Natural killer cell (primary cell): Measurements from ENCODE around the gene GNLY. TPM values are rescaled to one million over a fixed set of nuclear protein-coding genes. Genes with fewer than 3 reads are reported as not detected.

ENCODE experiments used
- ATAC-seq, 3 donors: fragments of 150-1000 bp in 2 of 3; fragments of 200-7000 bp in 1 of 3; cut with Tn5 transposase; 1 replicate in 1 of 3; 2 replicates in 2 of 3; pipeline ENCODE4 v1.10.0; 2021; ENCODE audit warnings: mild to moderate bottlenecking in 2 of 3, moderate library complexity in 2 of 3
- DNase-seq, 2 donors: peaks; one replicate each; pipeline versions ENCODE4 v3.0.0 to v3.0.0-alpha.2; 2013 to 2021; ENCODE audit warnings: mixed read lengths in 1 of 2
- H3K27ac ChIP-seq: one replicate; pipeline ENCODE4 v1.5.1; 2013; ENCODE audit warnings: mild to moderate bottlenecking, low read length
- H3K27me3 ChIP-seq: one replicate; pipeline ENCODE4 v1.6.1; 2013; ENCODE audit warnings: low read length; ENCODE audit not compliant: control insufficient read depth, insufficient read depth
- H3K36me3 ChIP-seq: one replicate; pipeline ENCODE4 v1.6.1; 2013; ENCODE audit warnings: low read length; ENCODE audit not compliant: control insufficient read depth, insufficient read depth
- H3K4me1 ChIP-seq: one replicate; pipeline ENCODE4 v1.6.1; 2013; ENCODE audit warnings: low read length; ENCODE audit not compliant: control insufficient read depth, insufficient read depth
- H3K4me3 ChIP-seq: one replicate; pipeline ENCODE4 v1.5.1; 2013; ENCODE audit warnings: low read length
- H3K9me3 ChIP-seq: one replicate; pipeline ENCODE4 v1.6.1; 2013; ENCODE audit warnings: low read length; ENCODE audit not compliant: control insufficient read depth, insufficient read depth
- H3K27ac Mint-ChIP-seq, 2 donors: one replicate each; pipeline ENCODE4 v1.8.0; 2022; ENCODE audit warnings: mild to moderate bottlenecking in 2 of 2, mixed read lengths in 2 of 2, moderate library complexity in 1 of 2
- H3K27me3 Mint-ChIP-seq, 2 donors: one replicate each; pipeline ENCODE4 v1.8.0; 2022; ENCODE audit warnings: low read depth in 2 of 2, mixed read lengths in 2 of 2
- H3K36me3 Mint-ChIP-seq: one replicate; pipeline ENCODE4 v1.8.0; 2022; ENCODE audit warnings: mixed read lengths
- H3K4me1 Mint-ChIP-seq, 2 donors: one replicate each; pipeline ENCODE4 v1.8.0; 2022; ENCODE audit warnings: mixed read lengths in 2 of 2
- H3K4me3 Mint-ChIP-seq: one replicate; pipeline ENCODE4 v1.8.0; 2022; ENCODE audit warnings: mild to moderate bottlenecking, moderate library complexity, mixed read lengths
- H3K9me3 Mint-ChIP-seq, 2 donors: one replicate each; pipeline ENCODE4 v1.8.0; 2022; ENCODE audit warnings: mixed read lengths in 2 of 2
- WGBS: methylation state at CpG from one replicate; pipeline ENCODE4 v1.1.7; 2013; ENCODE audit warnings: missing lambda C conversion rate; ENCODE audit not compliant: insufficient coverage; 5-methylcytosine and 5-hydroxymethylcytosine counted together
- intact Hi-C: fragments of 100-400 bp; cut with micrococcal nuclease; formaldehyde crosslinking; loops from one replicate; pipeline ENCODE4 v1.14.2; 2022
- total RNA-seq, 4 donors: library from RNA; stranded (reverse); fragments of 120-200 nt in 1 of 4; gene quantifications; one replicate each; pipeline versions ENCODE4 v1.2.3 to v1.2.4, GENCODE V29; 2013 to 2022
- TF ChIP-seq, protein P1 (sequence below): fragments of 200-600 bp; IDR thresholded peaks from one replicate; pipeline ENCODE4 v1.8.0; 2022; ENCODE audit warnings: antibody characterized with exemption

The GNLY gene
- total RNA-seq, 3 donors from 2014 or later (not counting 1 experiment from before 2014, with no cell fraction given) = 4,938 to 8,199 (median 6,542) TPM

DNA sequence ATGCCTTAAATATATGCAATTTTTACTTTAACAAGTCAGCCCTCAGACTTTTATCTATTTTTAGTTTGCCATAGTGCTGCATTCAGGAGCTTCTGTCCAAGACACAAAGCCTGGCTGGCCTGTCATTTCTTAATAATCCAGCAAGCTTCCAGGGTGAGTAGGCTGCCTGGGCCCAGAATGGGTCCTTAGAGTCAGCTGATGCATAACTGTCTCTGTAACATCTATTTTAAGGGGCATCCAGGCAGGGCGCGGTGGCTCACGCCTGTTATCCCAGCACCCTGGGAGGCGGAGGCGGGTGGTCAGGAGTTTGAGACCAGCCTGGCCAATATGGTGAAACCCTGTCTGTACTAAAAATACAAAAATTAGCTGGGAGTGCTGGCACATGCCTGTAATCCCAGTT is 11.8 kb upstream of the GNLY start:
- intact Hi-C loops = no loop called here
- H3K9me3 Mint-ChIP-seq = no peaks in the 10 kb centered on the region
- no peak overlapping the region for H3K27ac ChIP-seq
- WGBS = over 99% methylated on average over 5 of the region's 5 CpGs
- peaks cover 24 to 27% of the 10 kb centered on the region in 2 donors for H3K4me1 Mint-ChIP-seq
- H3K27me3 ChIP-seq = no peaks in the 10 kb centered on the region
- peak overlapping the region; percentile 4 for H3K4me3 Mint-ChIP-seq
- ATAC-seq (no peak), DNase-seq (no peak)
- no peaks in the 10 kb centered on the region for H3K9me3 ChIP-seq
- no peaks in the 10 kb centered on the region for H3K36me3 ChIP-seq
- TF ChIP-seq, protein P1, sequence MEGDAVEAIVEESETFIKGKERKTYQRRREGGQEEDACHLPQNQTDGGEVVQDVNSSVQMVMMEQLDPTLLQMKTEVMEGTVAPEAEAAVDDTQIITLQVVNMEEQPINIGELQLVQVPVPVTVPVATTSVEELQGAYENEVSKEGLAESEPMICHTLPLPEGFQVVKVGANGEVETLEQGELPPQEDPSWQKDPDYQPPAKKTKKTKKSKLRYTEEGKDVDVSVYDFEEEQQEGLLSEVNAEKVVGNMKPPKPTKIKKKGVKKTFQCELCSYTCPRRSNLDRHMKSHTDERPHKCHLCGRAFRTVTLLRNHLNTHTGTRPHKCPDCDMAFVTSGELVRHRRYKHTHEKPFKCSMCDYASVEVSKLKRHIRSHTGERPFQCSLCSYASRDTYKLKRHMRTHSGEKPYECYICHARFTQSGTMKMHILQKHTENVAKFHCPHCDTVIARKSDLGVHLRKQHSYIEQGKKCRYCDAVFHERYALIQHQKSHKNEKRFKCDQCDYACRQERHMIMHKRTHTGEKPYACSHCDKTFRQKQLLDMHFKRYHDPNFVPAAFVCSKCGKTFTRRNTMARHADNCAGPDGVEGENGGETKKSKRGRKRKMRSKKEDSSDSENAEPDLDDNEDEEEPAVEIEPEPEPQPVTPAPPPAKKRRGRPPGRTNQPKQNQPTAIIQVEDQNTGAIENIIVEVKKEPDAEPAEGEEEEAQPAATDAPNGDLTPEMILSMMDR = no peak
- no peaks in the 10 kb centered on the region for H3K36me3 Mint-ChIP-seq
- peaks cover 0 to 4% of the 10 kb centered on the region in 2 donors for H3K27me3 Mint-ChIP-seq
- H3K27ac Mint-ChIP-seq = peak overlapping the region in 1 of 2 donors; percentile 94
- peaks cover 71% of the 10 kb centered on the region for H3K4me1 ChIP-seq
- no peak overlapping the region for H3K4me3 ChIP-seq

DNA sequence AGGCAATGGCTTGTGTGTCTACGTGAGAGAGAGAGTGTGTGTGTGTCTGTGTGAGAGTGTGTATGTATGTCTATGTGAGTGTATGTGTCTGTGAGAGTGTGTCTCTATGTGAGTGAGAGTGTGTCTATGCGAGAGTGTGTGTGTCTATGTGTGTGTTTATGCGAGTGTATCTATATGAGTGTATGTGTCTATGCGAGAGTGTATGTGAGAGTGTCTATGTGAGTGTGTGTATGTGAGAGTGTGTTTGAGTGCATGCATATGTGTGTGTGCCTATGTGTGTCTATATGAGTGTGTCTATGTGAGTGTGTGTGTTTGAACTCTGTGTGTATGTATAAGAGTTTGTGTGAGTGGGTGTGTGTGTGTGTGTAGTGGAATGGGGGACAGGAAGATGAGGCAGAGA is 9.8 kb upstream of the GNLY start:
- Mint-ChIP-seq H3K9me3 (no peaks in the 10 kb centered on the region), H3K27ac (no peak overlapping the region), H3K36me3 (no peaks in the 10 kb centered on the region), H3K4me3 (no peak overlapping the region), H3K27me3 (no peaks in the 10 kb centered on the region), H3K4me1 (peaks cover 19 to 27% of the 10 kb centered on the region in 2 donors)
- Histone ChIP-seq H3K27me3 (no peaks in the 10 kb centered on the region), H3K9me3 (no peaks in the 10 kb centered on the region), H3K4me1 (peaks cover 66% of the 10 kb centered on the region), H3K4me3 (peak overlapping the region; percentile 14), H3K36me3 (no peaks in the 10 kb centered on the region), H3K27ac (peak overlapping the region; percentile 69)
- ATAC-seq (peak in 2 of 3 donors; percentile 38 to 47), DNase-seq (no peak)
- intact Hi-C loops = no loop called here
- TF ChIP-seq, protein P1 = no peak
- WGBS = 61% methylated on average over 4 of the region's 4 CpGs

DNA sequence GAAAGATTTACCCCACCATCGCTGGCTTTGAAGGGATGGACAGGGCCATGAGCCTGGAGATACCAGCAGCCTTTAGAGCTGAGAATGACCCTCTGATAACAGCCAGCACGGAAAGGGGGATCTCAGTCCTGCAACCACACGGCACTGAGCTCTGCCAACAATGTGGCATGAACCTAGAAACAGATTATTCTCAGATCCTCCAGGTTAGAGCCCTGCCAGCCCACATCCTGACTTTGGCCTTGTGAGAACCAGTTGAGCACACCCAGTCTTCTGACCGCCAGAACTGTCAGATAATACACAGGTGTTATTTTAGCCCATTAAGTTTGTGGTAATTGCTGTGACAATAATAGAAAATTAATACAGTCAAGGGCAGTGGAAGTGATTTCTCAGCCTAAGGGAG is 9.4 kb upstream of the GNLY start:
- DNase-seq = peak in 1 of 2 donors; percentile 25
- intact Hi-C loops = loop anchor here (1.0 kb wide), 1 partner anchor 9 kb away; the partner anchor contains the start of gene GNLY

More for the DNA sequence above, 9.4 kb upstream of the GNLY start:
- ATAC-seq = peak; percentile 75 to 90 (median 83)
- Mint-ChIP-seq H3K4me1 (peaks cover 19 to 27% of the 10 kb centered on the region in 2 donors), H3K4me3 (no peak overlapping the region), H3K9me3 (no peaks in the 10 kb centered on the region), H3K36me3 (no peaks in the 10 kb centered on the region), H3K27me3 (no peaks in the 10 kb centered on the region), H3K27ac (no peak overlapping the region)
- TF ChIP-seq, protein P1 = no peak
- no peaks in the 10 kb centered on the region for H3K27me3 ChIP-seq
- WGBS = 33% methylated on average over 4 of the region's 4 CpGs
- H3K9me3 ChIP-seq = no peaks in the 10 kb centered on the region
- H3K4me3 ChIP-seq = peak overlapping the region; percentile 28
- H3K27ac ChIP-seq = peak overlapping the region; percentile 69
- H3K4me1 ChIP-seq = peaks cover 62% of the 10 kb centered on the region
- H3K36me3 ChIP-seq = no peaks in the 10 kb centered on the region
